Measurements from ENCODE around the gene KLRG1.

Gene KLRG1

GRCh38 chr12:8985213-8985754, 4.1 kb upstream of the KLRG1 start:
- no peak for DNase-seq (ENCODE audit: low read depth, low spot score)

DNA sequence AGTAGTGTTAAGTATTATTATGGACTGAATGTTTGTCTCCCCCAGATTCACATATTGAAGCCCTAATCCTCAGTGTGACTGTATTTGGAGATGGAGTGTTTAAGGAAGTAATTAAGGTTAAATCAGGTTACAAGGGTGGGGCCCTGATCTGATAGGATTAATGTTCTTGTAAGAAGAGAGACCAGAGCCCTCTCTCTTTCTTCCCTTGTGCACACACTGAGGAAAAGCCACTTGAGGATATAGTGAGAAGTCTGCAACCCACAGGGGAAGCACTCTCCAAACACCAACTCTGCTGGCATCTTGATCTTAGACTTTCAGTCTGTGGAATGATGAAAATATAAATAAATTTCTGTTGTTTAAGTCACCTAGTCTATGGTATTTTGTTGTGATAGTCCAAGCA, 2.2 kb upstream of the KLRG1 start:
- DNase-seq (ENCODE audit: low read depth, low spot score): no peak

DNA sequence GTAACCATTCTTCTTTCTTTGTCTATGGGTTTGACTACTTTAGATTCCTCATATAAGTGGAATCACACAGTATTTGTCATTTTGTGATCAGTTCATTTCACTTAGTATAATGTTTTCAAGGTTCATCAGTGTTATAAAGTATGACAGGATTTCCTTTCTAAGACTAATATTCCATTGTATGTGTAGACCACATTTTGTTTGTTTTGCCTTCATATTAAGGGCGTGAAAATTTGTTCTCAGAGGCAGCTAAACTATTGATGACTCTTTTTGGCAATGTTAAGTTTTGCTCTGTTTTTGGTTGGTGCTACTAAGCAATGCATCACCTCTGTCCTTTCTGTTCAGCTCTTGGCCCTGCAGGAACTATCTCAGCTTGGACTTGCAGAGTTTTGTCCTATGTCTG, 1.7 kb upstream of the KLRG1 start:
- DNase-seq (ENCODE audit: low read depth, low spot score): no peak

- DNase-seq (ENCODE audit: low read depth, low spot score): no peak
Measured at GRCh38 chr12:8991371-8992345, 2.3 kb downstream of the KLRG1 start.

DNA sequence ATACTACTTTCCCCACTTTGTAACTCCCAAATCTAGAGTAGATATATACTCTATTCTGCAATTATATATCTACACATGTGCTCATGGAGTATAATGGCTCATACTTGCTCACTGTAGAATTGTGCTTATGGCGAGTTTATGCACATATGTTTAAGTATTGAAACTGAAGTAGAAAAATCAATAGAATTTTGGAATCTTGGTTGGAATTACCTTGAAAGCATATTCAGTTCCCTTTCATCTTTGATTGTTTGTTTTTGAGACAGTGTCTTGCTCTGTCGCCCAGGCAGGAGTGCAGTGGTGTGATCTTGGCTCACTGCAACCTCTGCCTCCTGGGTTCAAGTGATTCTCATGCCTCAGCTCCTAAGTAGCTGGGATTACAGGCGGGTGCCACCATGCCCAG, 4.5 kb downstream of the KLRG1 start:
- no peak for DNase-seq (ENCODE audit: low read depth, low spot score)

DNA sequence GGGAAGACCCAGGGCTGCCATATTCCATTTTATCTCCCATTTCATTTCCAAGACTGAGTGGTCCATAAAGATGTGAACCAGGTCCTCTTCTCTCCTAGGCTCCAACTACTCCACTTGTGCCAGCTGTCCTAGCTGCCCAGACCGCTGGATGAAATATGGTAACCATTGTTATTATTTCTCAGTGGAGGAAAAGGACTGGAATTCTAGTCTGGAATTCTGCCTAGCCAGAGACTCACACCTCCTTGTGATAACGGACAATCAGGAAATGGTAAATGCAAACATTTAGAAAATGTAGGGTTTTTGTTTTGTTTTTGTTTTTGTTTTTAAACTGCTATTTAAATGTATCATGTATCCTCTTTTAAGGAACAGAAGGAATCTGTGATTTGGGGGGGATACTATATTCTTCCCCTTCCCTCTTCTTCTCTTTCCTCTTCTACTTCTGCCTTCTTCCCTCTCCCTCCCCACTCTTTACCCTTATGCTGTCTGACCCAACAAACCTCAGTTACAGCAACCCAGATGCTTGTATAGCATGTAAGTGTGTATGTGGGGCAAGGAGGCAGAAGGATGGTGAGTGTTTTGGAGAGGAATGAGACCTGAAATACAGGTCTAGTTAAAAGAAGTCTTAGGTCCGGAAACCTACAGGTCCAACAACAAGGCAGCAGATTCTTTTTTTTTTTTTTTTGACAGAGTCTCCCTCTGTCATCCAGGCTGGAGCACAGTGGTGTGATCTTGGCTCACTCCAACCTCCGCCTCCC, 5.9 kb downstream of the KLRG1 start:
- no peak for DNase-seq (ENCODE audit: low read depth, low spot score)

DNA sequence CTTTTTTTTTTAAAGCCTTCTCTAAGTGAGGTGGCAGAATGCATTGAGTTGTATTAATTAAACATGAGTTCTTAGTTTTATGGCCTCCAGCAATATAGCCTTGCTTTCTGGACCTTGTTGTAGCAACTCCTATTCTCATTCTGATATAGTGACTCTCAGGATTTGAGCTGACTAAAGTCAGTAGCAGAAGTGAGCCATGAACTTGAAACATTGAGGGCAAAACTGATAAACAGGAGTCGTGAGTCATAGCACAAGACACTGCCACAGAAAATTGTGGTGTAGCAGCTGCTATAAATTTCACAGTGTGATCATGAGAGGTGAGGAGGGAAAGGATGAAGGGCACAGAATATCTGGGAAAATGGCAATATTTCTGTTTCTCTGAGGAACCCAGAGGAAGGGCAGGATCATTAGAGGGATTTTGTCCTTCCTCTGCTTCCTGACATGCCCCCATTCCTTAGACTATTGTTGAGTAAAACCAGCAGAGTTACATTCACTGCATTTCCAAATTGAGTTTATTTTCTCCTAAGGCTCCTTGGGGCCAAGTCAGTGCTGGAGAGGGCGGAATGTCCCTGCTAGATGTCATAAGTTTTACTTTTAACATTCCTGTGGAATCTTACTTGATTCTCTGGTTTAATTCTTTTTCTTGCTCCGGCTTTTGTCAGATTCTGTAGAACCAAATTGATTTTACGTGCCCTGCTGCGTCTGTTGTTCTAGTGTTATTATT, 7.5 kb downstream of the KLRG1 start:
- DNase-seq (ENCODE audit: low read depth, low spot score): no peak

GRCh38 chr12:9001233-9001632, 11.9 kb downstream of the KLRG1 start:
- DNase-seq (ENCODE audit: low read depth, low spot score): no peak

GRCh38 chr12:9002335-9002734, 13.0 kb downstream of the KLRG1 start:
- no peak for DNase-seq (ENCODE audit: low read depth, low spot score)

DNA sequence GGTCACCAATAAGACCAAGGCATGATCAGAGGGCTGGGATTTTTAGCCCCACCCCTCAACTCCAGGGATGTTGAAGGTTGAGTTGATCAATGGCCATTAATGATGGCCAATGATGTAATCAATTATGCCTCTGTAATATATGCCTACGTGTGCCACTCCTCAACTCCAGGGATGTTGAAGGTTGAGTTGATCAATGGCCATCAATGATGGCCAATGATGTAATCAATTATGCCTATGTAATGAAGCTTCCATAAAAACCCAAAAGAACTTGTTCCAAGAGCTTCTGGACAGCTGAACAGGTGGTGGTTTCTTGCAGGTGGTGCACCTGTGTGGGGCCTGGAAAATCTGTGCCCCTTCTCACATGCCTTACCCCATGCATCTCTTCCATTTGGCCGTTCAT, 33.2 kb downstream of the KLRG1 start:
- DNase-seq (ENCODE audit: low read depth, low spot score): no peak

DNA sequence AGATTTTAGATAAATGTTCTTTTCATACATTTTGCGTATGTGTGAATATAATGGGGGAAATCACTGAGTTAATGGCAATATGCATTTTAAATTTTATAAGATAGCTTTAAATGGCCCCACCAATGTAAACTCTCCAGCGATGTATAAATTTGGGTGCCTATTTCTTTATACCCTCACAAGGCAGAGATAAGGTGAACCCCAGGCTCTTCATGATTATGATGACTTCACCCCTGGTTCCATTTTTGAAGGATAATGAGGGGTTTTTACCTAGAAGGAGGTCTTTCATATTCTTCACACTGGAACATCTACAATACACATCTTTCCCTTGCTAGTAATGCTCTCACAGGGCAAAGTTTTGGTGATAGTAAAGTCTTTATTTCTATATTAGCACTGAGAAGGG, 35.2 kb downstream of the KLRG1 start:
- DNase-seq (ENCODE audit: low read depth, low spot score): no peak

- DNase-seq (ENCODE audit: low read depth, low spot score): no peak
Measured at GRCh38 chr12:9027161-9028059, 38.1 kb downstream of the KLRG1 start.

- no peak for DNase-seq (ENCODE audit: low read depth, low spot score)
Measured at GRCh38 chr12:9030776-9031175, 41.4 kb downstream of the KLRG1 start.

DNA sequence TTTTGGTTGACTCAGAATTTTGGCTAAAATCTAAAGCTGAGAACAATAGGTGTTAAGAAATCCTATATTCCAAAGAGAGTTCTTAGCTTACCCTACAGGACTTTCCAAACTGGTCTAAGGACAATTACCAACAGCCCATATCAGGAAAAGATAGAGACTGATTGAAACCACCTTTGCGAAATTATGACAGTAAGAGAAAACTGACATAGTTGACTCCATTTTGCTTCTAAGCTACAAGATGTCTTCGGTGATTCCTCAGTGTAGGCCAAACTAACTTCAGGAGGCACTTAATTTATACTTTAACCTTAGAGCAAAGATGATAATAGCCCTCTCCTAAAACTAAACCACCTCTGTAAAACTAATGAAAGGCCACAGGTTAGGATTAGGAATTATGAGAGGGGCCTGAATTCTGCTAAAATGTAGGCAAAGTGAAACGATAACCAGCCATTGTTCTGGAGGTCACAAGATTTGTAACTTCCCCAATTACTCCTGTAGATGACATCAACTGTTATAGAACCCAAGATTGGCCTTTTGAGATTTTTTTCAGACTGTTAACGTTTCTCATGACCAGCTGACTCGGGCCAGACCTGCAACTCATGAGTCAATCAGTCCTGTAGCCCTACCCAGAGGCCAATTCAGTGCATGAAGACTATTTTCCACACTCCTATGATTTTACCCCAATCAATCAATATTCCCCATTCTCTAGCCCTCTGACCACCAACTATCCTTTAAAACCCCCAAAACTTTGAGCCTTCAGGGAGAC, 43.0 kb downstream of the KLRG1 start:
- no peak for DNase-seq (ENCODE audit: low read depth, low spot score)

DNA sequence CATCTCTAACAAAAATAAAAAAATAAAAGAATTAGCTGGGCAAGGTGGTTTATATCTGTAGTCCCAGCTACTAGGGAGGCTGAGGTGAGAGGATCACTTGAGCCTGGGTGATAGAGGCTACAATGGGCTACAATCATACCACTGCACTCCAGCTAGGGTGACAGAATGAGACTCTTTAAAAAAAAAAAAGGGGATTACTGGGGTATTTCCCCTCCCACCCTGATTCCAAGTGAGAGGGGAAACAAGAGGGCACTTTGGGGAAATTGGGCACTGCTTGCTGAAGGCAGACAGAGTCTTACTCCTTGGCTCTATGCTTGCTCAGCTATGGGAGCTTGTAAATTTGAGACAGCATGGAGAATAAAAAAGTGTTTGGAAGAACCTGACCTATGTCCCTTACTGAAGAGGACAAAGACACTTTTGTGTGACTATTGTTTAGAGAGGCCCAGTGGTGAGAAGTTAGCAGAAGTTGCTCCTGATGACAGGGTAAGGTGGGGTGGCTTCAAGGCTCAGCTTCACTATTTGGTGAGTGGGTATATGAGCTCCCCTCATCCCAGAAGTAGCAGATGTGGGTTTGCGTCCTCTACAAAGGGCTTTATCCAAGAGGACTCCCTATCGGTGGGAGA, 44.0 kb downstream of the KLRG1 start:
- DNase-seq (ENCODE audit: low read depth, low spot score): no peak

DNA sequence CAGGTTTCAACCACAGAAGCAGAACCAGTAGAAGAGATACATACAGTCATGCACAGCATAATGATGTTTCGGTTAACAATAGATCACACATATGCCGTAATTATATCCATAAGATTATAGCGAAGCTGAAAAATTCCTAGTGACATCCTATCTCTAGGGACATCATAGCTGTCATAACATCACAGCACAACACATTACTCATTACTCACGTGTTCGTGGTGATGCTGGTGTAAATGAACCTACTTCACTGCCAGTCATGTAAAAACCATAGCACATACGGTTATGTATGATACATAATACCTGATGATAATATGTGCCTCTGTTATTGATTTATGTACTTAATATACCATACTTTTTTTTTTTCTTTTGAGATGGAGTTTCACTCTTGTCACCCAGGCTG, 44.7 kb downstream of the KLRG1 start:
- no peak for DNase-seq (ENCODE audit: low read depth, low spot score)

- no peak for DNase-seq (ENCODE audit: low read depth, low spot score)
Measured at GRCh38 chr12:9036227-9036626, 46.9 kb downstream of the KLRG1 start.

DNA sequence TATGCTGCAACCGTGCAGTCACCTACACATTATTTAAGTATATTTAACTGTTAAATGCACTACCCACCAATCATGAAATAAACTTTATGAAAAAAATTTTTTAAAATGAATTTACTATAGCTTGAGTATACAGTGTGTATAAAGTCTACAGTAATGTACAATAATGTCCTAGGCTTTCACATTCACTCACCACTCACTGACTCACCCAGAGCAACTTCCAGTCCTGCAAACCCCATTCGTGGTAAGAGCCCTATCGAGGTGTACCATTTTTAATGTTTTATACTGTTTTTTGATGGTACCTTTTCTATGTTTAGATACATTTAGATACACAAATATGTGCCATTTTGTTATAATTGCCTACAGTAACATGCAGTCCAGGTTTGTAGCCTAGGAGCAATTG, 48.1 kb downstream of the KLRG1 start:
- no peak for DNase-seq (ENCODE audit: low read depth, low spot score)

GRCh38 chr12:9039397-9039977, 50.1 kb downstream of the KLRG1 start:
- no peak for DNase-seq (ENCODE audit: low read depth, low spot score)

All from ELF-1 (cell line).